ENCODE measurements around the gene SIRPB2. TPM values are rescaled to one million over a fixed set of nuclear protein-coding genes. Genes with fewer than 3 reads are reported as not detected.

The SIRPB2 gene
- total and polyA plus RNA-seq, 10 of the 15 experiments (the other 5 are each of a cell fraction or from before 2014, with no cell fraction given) = not detected

DNA sequence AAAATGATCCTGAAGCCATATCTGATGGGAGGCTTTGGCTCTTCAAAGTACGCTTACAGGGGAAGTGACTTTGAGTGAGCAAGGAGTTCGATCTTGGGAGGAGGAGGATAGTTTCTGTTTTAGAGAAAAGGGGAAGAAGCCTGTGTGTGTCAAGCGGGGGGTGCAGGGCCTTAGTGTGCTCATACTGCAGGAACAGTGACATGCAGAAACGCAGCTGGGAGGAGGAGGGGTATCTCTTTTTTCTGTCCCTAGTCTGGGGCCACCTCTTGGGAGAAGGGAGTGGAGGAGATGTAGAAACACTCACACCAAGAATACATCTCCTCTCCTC, 46.5 kb upstream of the SIRPB2 start (continued):
- TF ChIP-seq HCFC1 (IDR thresholded peaks at IDR 0.05; ENCODE audit: low read length) (no peak), ZBED1 (IDR thresholded peaks at IDR 0.05; ENCODE audit: borderline replicate concordance) (no peak), EGR1 (IDR thresholded peaks at IDR 0.05; ENCODE audit: borderline replicate concordance in 1 of 2, low read depth in 2 of 2, low read length in 2 of 2) (no peak), SRF (IDR thresholded peaks at IDR 0.05; ENCODE audit: low read depth in 2 of 2, low read length in 2 of 2) (no peak), PML (IDR thresholded peaks at IDR 0.05; ENCODE audit: low read length) (no peak), BHLHE40 (IDR thresholded peaks at IDR 0.05; ENCODE audit: borderline replicate concordance in 1 of 2, low read depth in 2 of 2, low read length in 1 of 2) (no peak), MYC (IDR thresholded peaks at IDR 0.05; ENCODE audit: insufficient read depth, insufficient read length, insufficient replicate concordance, low read length, severe bottlenecking) (no peak), DPF2 (IDR thresholded peaks at IDR 0.05) (peak; percentile 36; the same call in 1 of the 2 replicates), CHD4 (IDR thresholded peaks at IDR 0.05) (no peak), ZNF274 (IDR thresholded peaks at IDR 0.05; ENCODE audit: insufficient read depth, insufficient read length) (no peak), BACH1 (IDR thresholded peaks at IDR 0.05; ENCODE audit: borderline replicate concordance) (no peak), NFYA (IDR thresholded peaks at IDR 0.05; ENCODE audit: borderline replicate concordance, low read depth, low read length) (no peak)
- TF ChIP-seq, protein P1, sequence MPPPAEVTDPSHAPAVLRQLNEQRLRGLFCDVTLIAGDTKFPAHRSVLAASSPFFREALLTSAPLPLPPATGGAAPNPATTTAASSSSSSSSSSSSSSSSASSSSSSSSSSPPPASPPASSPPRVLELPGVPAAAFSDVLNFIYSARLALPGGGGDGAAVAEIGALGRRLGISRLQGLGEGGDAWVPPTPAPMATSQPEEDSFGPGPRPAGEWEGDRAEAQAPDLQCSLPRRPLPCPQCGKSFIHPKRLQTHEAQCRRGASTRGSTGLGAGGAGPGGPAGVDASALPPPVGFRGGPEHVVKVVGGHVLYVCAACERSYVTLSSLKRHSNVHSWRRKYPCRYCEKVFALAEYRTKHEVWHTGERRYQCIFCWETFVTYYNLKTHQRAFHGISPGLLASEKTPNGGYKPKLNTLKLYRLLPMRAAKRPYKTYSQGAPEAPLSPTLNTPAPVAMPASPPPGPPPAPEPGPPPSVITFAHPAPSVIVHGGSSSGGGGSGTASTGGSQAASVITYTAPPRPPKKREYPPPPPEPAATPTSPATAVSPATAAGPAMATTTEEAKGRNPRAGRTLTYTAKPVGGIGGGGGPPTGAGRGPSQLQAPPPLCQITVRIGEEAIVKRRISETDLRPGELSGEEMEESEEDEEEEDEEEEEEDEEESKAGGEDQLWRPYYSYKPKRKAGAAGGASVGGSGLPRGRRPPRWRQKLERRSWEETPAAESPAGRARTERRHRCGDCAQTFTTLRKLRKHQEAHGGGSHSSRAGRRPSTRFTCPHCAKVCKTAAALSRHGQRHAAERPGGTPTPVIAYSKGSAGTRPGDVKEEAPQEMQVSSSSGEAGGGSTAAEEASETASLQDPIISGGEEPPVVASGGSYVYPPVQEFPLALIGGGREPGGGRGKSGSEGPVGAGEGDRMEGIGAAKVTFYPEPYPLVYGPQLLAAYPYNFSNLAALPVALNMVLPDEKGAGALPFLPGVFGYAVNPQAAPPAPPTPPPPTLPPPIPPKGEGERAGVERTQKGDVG (CRISPR knock-in tag; IDR thresholded peaks at IDR 0.05) = no peak
- TF ChIP-seq, protein P2, sequence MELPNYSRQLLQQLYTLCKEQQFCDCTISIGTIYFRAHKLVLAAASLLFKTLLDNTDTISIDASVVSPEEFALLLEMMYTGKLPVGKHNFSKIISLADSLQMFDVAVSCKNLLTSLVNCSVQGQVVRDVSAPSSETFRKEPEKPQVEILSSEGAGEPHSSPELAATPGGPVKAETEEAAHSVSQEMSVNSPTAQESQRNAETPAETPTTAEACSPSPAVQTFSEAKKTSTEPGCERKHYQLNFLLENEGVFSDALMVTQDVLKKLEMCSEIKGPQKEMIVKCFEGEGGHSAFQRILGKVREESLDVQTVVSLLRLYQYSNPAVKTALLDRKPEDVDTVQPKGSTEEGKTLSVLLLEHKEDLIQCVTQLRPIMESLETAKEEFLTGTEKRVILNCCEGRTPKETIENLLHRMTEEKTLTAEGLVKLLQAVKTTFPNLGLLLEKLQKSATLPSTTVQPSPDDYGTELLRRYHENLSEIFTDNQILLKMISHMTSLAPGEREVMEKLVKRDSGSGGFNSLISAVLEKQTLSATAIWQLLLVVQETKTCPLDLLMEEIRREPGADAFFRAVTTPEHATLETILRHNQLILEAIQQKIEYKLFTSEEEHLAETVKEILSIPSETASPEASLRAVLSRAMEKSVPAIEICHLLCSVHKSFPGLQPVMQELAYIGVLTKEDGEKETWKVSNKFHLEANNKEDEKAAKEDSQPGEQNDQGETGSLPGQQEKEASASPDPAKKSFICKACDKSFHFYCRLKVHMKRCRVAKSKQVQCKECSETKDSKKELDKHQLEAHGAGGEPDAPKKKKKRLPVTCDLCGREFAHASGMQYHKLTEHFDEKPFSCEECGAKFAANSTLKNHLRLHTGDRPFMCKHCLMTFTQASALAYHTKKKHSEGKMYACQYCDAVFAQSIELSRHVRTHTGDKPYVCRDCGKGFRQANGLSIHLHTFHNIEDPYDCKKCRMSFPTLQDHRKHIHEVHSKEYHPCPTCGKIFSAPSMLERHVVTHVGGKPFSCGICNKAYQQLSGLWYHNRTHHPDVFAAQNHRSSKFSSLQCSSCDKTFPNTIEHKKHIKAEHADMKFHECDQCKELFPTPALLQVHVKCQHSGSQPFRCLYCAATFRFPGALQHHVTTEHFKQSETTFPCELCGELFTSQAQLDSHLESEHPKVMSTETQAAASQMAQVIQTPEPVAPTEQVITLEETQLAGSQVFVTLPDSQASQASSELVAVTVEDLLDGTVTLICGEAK (IDR thresholded peaks at IDR 0.05; ENCODE audit: borderline replicate concordance) = no peak
- TF ChIP-seq, protein P3, sequence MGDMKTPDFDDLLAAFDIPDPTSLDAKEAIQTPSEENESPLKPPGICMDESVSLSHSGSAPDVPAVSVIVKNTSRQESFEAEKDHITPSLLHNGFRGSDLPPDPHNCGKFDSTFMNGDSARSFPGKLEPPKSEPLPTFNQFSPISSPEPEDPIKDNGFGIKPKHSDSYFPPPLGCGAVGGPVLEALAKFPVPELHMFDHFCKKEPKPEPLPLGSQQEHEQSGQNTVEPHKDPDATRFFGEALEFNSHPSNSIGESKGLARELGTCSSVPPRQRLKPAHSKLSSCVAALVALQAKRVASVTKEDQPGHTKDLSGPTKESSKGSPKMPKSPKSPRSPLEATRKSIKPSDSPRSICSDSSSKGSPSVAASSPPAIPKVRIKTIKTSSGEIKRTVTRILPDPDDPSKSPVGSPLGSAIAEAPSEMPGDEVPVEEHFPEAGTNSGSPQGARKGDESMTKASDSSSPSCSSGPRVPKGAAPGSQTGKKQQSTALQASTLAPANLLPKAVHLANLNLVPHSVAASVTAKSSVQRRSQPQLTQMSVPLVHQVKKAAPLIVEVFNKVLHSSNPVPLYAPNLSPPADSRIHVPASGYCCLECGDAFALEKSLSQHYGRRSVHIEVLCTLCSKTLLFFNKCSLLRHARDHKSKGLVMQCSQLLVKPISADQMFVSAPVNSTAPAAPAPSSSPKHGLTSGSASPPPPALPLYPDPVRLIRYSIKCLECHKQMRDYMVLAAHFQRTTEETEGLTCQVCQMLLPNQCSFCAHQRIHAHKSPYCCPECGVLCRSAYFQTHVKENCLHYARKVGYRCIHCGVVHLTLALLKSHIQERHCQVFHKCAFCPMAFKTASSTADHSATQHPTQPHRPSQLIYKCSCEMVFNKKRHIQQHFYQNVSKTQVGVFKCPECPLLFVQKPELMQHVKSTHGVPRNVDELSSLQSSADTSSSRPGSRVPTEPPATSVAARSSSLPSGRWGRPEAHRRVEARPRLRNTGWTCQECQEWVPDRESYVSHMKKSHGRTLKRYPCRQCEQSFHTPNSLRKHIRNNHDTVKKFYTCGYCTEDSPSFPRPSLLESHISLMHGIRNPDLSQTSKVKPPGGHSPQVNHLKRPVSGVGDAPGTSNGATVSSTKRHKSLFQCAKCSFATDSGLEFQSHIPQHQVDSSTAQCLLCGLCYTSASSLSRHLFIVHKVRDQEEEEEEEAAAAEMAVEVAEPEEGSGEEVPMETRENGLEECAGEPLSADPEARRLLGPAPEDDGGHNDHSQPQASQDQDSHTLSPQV (IDR thresholded peaks at IDR 0.05) = no peak
- TF ChIP-seq, protein P4, sequence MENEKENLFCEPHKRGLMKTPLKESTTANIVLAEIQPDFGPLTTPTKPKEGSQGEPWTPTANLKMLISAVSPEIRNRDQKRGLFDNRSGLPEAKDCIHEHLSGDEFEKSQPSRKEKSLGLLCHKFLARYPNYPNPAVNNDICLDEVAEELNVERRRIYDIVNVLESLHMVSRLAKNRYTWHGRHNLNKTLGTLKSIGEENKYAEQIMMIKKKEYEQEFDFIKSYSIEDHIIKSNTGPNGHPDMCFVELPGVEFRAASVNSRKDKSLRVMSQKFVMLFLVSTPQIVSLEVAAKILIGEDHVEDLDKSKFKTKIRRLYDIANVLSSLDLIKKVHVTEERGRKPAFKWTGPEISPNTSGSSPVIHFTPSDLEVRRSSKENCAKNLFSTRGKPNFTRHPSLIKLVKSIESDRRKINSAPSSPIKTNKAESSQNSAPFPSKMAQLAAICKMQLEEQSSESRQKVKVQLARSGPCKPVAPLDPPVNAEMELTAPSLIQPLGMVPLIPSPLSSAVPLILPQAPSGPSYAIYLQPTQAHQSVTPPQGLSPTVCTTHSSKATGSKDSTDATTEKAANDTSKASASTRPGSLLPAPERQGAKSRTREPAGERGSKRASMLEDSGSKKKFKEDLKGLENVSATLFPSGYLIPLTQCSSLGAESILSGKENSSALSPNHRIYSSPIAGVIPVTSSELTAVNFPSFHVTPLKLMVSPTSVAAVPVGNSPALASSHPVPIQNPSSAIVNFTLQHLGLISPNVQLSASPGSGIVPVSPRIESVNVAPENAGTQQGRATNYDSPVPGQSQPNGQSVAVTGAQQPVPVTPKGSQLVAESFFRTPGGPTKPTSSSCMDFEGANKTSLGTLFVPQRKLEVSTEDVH (IDR thresholded peaks at IDR 0.05; ENCODE audit: low read depth, partially characterized antibody) = no peak

Data from GM12878 (cell line).